Mononuclear cell (primary cell): ENCODE results near the gene YIF1B. TPM values are rescaled to one million over a fixed set of nuclear protein-coding genes. Genes with fewer than 3 reads are reported as not detected.
"Not testable (repeated sequence)": the region's sequence is repeated elsewhere in the genome, so short reads cannot be mapped to it uniquely, and the experiment has no call there.

Source experiments
- H3K27me3 ChIP-seq: 2 replicates; pipeline ENCODE4 v1.6.0; 2011; ENCODE audit warnings: low read length, control low read depth; ENCODE audit not compliant: insufficient read depth
- H3K4me1 ChIP-seq: 2 replicates; pipeline ENCODE4 v1.5.1; 2011; ENCODE audit warnings: mild to moderate bottlenecking, low read length, control low read depth; ENCODE audit not compliant: insufficient read depth
- H3K4me3 ChIP-seq: 2 replicates; pipeline ENCODE4 v1.5.1; 2011; ENCODE audit warnings: mild to moderate bottlenecking, low read length, moderate library complexity
- H3K9me3 ChIP-seq: 2 replicates; pipeline ENCODE4 v1.5.1; 2011; ENCODE audit warnings: low read depth, mild to moderate bottlenecking, control low read depth, low read length
- total RNA-seq: library from RNA; depleted of rRNA; stranded (reverse); fragments of >200 nt; gene quantifications from one replicate; pipeline ENCODE4 v1.2.3, GENCODE V29; 2012

YIF1B gene
- total RNA-seq, 1 donor: 27.4 TPM

DNA sequence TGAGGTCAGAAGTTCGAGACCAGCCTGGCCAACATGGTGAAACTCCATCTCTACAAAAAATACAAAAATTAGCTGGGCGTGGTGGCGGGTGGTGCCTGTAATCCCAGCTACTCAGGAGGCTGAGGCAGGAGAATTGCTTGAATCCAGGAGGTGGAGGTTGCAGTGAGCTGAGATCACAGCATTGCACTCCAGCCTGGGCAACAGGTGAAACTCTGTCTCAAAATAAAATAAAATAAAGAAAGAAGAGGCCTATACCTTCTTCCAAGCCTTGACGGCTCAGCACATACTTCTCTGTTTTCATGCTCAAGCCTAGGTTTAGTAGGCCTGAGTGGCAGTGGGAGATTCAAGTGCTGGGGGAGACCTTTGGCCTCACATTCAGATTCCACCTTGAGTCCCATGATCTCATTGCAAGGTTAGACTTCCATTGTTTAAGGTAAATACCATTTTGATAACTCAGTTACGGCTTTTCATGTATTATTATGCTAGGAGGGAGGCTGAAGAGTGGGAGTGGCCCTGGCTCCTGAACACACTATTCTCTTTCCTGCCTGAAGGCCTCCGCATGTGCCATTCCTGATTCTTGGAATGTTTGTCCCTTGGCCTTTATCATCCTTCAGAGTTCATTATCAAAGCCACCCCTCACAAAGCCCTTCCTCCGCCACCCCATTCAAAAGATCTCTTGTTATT is 53.0 kb downstream of the YIF1B start:
- Histone ChIP-seq H3K4me1 (peaks cover 42% of the 10 kb centered on the region), H3K27me3 (no peaks in the 10 kb centered on the region), H3K4me3 (no peak overlapping the region), H3K9me3 (no peaks in the 10 kb centered on the region)

DNA sequence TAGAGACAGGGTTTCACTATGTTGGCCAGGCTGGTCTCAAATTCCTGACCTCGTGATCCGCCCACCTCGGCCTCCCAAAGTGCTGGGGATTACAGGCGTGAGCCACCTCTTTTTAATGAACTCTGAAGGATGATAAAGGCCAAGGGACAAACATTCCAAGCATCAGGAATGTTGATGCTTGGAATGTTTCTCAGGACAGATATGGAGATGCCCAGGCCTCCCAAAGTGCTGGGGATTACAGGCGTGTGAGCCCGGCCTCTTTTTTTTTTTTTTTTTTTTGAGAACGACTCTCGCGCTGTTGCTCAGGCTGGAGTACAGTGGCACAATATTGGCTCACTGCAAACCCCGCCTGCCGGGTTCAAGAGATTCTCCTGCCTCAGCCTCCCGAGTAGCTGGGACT is 53.8 kb downstream of the YIF1B start:
- peaks cover 40% of the 10 kb centered on the region for H3K4me1 ChIP-seq
- H3K4me3 ChIP-seq, H3K27me3 ChIP-seq, H3K9me3 ChIP-seq: not testable (repeated sequence)

DNA sequence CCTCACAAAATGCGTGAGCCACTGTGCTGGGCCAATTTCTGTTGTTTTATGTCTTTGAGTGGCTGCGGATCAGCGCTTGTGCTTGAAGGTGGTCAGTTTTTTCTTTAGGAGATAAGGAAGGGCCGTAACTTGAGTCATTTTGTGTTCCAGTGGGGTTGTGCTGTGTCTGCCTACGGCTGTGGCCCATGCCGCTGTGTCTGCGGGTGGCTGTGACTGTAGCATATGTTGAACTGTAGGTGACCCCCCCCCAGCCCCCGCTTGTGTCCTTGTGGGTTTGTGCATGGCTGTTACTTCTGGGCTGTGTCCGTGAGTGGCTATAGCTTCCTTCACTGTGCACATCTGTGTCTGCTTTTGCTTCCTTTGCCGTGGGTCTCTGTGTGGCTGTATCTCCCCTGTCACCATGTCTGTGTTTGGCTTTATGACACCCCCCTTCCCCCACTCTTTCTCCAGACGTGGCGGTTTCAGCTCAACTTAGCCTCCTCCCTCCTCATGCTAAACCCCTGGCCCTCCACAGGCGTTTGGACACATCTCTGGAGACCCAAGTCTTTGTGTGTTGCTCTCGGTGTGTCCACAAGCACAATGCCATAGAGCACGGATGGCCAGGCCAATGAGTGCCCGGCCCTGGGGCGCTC is 60.2 kb downstream of the YIF1B start:
- Histone ChIP-seq H3K27me3 (peaks cover 16% of the 10 kb centered on the region), H3K4me3 (no peak overlapping the region), H3K9me3 (no peaks in the 10 kb centered on the region), H3K4me1 (peaks cover 10% of the 10 kb centered on the region)

DNA sequence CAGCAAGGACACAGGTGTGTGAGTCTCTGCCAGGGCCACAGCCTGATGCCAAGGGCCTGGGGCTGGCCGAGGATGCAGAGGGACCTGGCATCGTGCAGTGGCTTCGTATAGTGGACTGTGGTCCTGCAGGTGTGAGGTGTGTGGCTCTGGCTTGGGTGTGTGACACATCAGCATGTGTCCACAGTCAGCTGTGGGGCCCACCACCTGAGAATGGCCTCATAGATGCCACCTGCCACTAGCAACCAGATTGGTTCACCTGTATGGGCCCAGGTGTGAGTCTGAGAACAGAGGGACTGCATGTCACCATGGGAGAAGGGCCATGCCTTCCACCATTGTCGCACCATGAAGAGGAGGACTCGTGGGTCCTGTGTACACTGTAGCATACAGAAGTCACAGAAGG is 62.0 kb downstream of the YIF1B start:
- H3K4me3 ChIP-seq: no peak overlapping the region
- peaks cover 16% of the 10 kb centered on the region for H3K27me3 ChIP-seq
- peaks cover 10% of the 10 kb centered on the region for H3K4me1 ChIP-seq
- no peaks in the 10 kb centered on the region for H3K9me3 ChIP-seq

Other genes starting within 250 kb of the YIF1B start
- not detected for gene DPF1, start 91.7 kb downstream of the YIF1B start, total RNA-seq
- 0.31 TPM for gene PPP1R14A, start 59.6 kb downstream of the YIF1B start, total RNA-seq
- gene SPINT2, start 51.4 kb downstream of the YIF1B start, total RNA-seq: 34.5 TPM
- gene C19orf33, start 11.7 kb downstream of the YIF1B start, total RNA-seq: 3.1 TPM
- gene KCNK6, start 3.9 kb upstream of the YIF1B start, total RNA-seq: 3.8 TPM
- gene CATSPERG, start 19.9 kb upstream of the YIF1B start, total RNA-seq: 1.9 TPM
- 88.1 TPM for gene PSMD8, start 58.6 kb upstream of the YIF1B start, total RNA-seq
- gene GGN, start 72.1 kb upstream of the YIF1B start, total RNA-seq: not detected
- gene SPRED3, start 72.8 kb upstream of the YIF1B start, total RNA-seq: 0.10 TPM
- gene FAM98C, start 87.1 kb upstream of the YIF1B start, total RNA-seq: 11.6 TPM
- gene RASGRP4, start 110.3 kb upstream of the YIF1B start, total RNA-seq: 19.3 TPM
- gene RYR1, start 117.7 kb upstream of the YIF1B start, total RNA-seq: 0.10 TPM